Effector memory CD8-positive, alpha-beta T cell (primary cell): ENCODE measurements around the gene C16orf96.

Experiments used
- ATAC-seq: fragments of 150-1000 bp; cut with Tn5 transposase; replicated peaks from 2 replicates; pipeline ENCODE4 v1.10.0; 2021; ENCODE audit warnings: mild to moderate bottlenecking, moderate library complexity
- DNase-seq, 3 experiments: peaks; one replicate each; pipeline ENCODE4 v3.0.0; 2021
- H3K27ac Mint-ChIP-seq, 2 donors: one replicate each; pipeline ENCODE4 v1.8.0; 2022; ENCODE audit warnings: mild to moderate bottlenecking in 2 of 2, mixed read lengths in 2 of 2, moderate library complexity in 2 of 2
- H3K27me3 Mint-ChIP-seq, 2 donors: one replicate each; pipeline ENCODE4 v1.8.0; 2022; ENCODE audit warnings: mixed read lengths in 2 of 2
- H3K36me3 Mint-ChIP-seq: one replicate; pipeline ENCODE4 v1.8.0; 2022; ENCODE audit warnings: mild to moderate bottlenecking, moderate library complexity, mixed read lengths; ENCODE audit not compliant: insufficient read depth
- H3K4me1 Mint-ChIP-seq, 2 donors: one replicate each; pipeline ENCODE4 v1.8.0; 2022; ENCODE audit warnings: low read depth in 2 of 2, mixed read lengths in 2 of 2
- H3K4me3 Mint-ChIP-seq, 2 donors: one replicate each; pipeline ENCODE4 v1.8.0; 2022; ENCODE audit warnings: mild to moderate bottlenecking in 2 of 2, mixed read lengths in 2 of 2, moderate library complexity in 2 of 2
- H3K9me3 Mint-ChIP-seq, 2 donors: one replicate each; pipeline ENCODE4 v1.8.0; 2022; ENCODE audit warnings: mixed read lengths in 2 of 2

The C16orf96 gene

GRCh38 chr16:4586291-4586690 lies 30.2 kb downstream of the C16orf96 start:
- Mint-ChIP-seq H3K4me1 (peaks cover 2 to 3% of the 10 kb centered on the region in 2 donors), H3K9me3 (no peaks in the 10 kb centered on the region), H3K36me3 (no peaks in the 10 kb centered on the region), H3K4me3 (no peak overlapping the region), H3K27ac (no peak overlapping the region), H3K27me3 (peaks cover 6 to 25% of the 10 kb centered on the region in 2 donors)
- ATAC-seq (no peak), DNase-seq (no peak)

GRCh38 chr16:4588386-4588785 lies 32.2 kb downstream of the C16orf96 start:
- Mint-ChIP-seq H3K27me3 (peaks cover 6 to 25% of the 10 kb centered on the region in 2 donors), H3K4me1 (peaks cover 2 to 3% of the 10 kb centered on the region in 2 donors), H3K27ac (no peak overlapping the region), H3K36me3 (no peaks in the 10 kb centered on the region), H3K4me3 (no peak overlapping the region), H3K9me3 (no peaks in the 10 kb centered on the region)
- ATAC-seq (no peak), DNase-seq (no peak)

- peaks cover 6 to 29% of the 10 kb centered on the region in 2 donors for H3K27me3 Mint-ChIP-seq
- no peak overlapping the region for H3K27ac Mint-ChIP-seq
- no peaks in the 10 kb centered on the region for H3K9me3 Mint-ChIP-seq
- no peak for DNase-seq
- no peak for ATAC-seq
- peaks cover 3% of the 10 kb centered on the region for H3K36me3 Mint-ChIP-seq
- H3K4me1 Mint-ChIP-seq, result peaks cover 2 to 3% of the 10 kb centered on the region in 2 donors
- H3K4me3 Mint-ChIP-seq, result no peak overlapping the region
Measured at GRCh38 chr16:4588961-4589360, 32.8 kb downstream of the C16orf96 start.

GRCh38 chr16:4591191-4591590 lies 35.1 kb downstream of the C16orf96 start:
- H3K4me3 Mint-ChIP-seq, result no peak overlapping the region
- DNase-seq (no peak), ATAC-seq (no peak)
- no peak overlapping the region for H3K27ac Mint-ChIP-seq
- peaks cover 3% of the 10 kb centered on the region for H3K36me3 Mint-ChIP-seq
- H3K9me3 Mint-ChIP-seq, result no peaks in the 10 kb centered on the region
- peaks cover 5 to 31% of the 10 kb centered on the region in 2 donors for H3K27me3 Mint-ChIP-seq
- no peaks in the 10 kb centered on the region for H3K4me1 Mint-ChIP-seq

GRCh38 chr16:4591706-4592470 lies 35.7 kb downstream of the C16orf96 start:
- H3K9me3 Mint-ChIP-seq, result no peaks in the 10 kb centered on the region
- H3K27ac Mint-ChIP-seq, result no peak overlapping the region
- no peak overlapping the region for H3K4me3 Mint-ChIP-seq
- peaks cover 5 to 24% of the 10 kb centered on the region in 2 donors for H3K27me3 Mint-ChIP-seq
- DNase-seq (no peak), ATAC-seq (no peak)
- H3K4me1 Mint-ChIP-seq, result no peaks in the 10 kb centered on the region
- H3K36me3 Mint-ChIP-seq, result peaks cover 3% of the 10 kb centered on the region

- no peak for ATAC-seq
- H3K36me3 Mint-ChIP-seq, result peaks cover 3% of the 10 kb centered on the region
Measured at GRCh38 chr16:4593086-4593485, 36.9 kb downstream of the C16orf96 start.

DNA sequence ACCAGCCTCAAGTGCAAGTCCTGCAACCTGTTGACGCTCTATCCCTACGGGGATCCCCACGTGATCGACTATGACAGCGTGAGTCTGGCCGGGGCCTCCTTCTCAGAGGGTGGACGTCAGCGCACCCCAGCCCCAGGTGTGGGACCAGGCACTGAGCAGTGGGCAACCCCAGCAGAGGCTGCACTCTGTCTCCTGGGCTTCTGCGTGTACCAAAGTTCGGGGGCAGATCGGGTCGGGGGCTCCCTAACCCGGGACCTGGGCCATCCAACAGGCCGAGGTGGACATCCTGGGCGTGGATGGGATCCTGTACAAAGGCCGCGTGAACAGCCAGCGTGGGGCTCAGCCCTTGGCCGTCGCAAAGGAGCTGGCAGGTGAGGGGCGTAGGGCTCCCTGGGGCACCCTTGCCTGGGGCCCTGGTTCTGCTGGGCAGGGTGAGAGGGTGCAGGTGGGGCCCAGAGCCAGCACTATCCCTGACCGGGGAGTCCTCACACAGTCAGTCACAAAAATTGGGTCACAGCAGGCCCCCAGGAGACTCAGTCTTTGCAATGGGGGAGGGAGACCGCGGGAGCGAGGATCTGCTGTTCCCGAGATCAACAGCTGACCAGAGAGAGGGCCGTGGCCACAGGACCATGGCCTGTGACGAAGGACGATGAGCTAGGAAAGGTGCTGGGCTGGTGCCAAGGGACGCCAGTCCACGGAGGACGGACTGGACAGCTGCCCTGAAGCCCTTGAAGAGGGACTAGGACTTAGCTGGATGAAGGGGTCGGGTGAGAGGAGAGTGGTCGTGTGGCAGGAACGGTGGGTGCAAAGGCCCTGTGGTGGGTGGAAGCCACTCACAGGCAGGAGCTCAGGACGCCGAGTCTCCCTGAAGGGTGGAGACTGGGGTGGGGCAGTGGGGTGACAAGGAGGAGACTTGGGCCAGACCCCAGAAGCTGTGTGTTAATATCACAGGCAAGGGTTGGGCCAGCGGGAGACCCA lies 38.6 kb downstream of the C16orf96 start:
- Mint-ChIP-seq H3K4me1 (no peaks in the 10 kb centered on the region), H3K27ac (no peak overlapping the region)

More at GRCh38 chr16:4593086-4593485, 36.9 kb downstream of the C16orf96 start:
- H3K9me3 Mint-ChIP-seq, result no peaks in the 10 kb centered on the region
- peaks cover 5 to 17% of the 10 kb centered on the region in 2 donors for H3K27me3 Mint-ChIP-seq
- DNase-seq, result no peak
- H3K4me1 Mint-ChIP-seq, result no peaks in the 10 kb centered on the region
- no peak overlapping the region for H3K27ac Mint-ChIP-seq
- no peak overlapping the region for H3K4me3 Mint-ChIP-seq

GRCh38 chr16:4597174-4597573 lies 41.0 kb downstream of the C16orf96 start:
- DNase-seq (no peak), ATAC-seq (no peak)
- no peak overlapping the region for H3K27ac Mint-ChIP-seq
- no peaks in the 10 kb centered on the region for H3K4me1 Mint-ChIP-seq
- no peaks in the 10 kb centered on the region for H3K9me3 Mint-ChIP-seq
- H3K36me3 Mint-ChIP-seq, result peaks cover 3% of the 10 kb centered on the region
- H3K27me3 Mint-ChIP-seq, result peaks cover 5 to 17% of the 10 kb centered on the region in 2 donors
- no peak overlapping the region for H3K4me3 Mint-ChIP-seq

More for the DNA sequence above, 38.6 kb downstream of the C16orf96 start:
- peaks cover 5 to 17% of the 10 kb centered on the region in 2 donors for H3K27me3 Mint-ChIP-seq
- no peak overlapping the region for H3K4me3 Mint-ChIP-seq
- ATAC-seq (no peak), DNase-seq (no peak)
- H3K36me3 Mint-ChIP-seq, result peaks cover 3% of the 10 kb centered on the region
- no peaks in the 10 kb centered on the region for H3K9me3 Mint-ChIP-seq

DNA sequence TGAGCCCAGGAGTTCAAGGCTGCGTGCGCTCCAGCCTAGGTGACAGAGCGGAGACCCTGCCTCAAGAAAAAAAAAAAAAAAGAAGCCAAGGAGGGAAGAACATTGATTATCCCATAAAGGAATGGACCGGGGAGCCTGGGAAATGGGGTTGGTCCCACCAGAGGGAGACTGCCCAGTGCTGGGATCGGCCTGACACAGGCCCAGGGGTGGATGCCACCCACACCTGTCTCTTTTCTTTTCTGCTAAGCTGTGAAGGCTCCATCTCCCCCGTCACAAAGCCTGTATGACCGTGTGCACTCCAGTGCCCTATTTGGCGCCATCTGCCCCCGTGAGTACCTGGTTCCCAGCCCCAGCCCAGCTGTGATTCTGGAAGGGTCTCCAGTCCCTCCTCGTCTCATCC lies 42.9 kb downstream of the C16orf96 start:
- no peak for ATAC-seq
- H3K27ac Mint-ChIP-seq, result no peak overlapping the region
- peaks cover 5 to 12% of the 10 kb centered on the region in 2 donors for H3K27me3 Mint-ChIP-seq
- no peak for DNase-seq
- H3K9me3 Mint-ChIP-seq, result no peaks in the 10 kb centered on the region
- H3K36me3 Mint-ChIP-seq, result peaks cover 5% of the 10 kb centered on the region
- H3K4me3 Mint-ChIP-seq, result no peak overlapping the region
- H3K4me1 Mint-ChIP-seq, result no peaks in the 10 kb centered on the region

- no peaks in the 10 kb centered on the region for H3K4me1 Mint-ChIP-seq
- no peak overlapping the region for H3K27ac Mint-ChIP-seq
- H3K4me3 Mint-ChIP-seq, result no peak overlapping the region
- no peaks in the 10 kb centered on the region for H3K9me3 Mint-ChIP-seq
- DNase-seq (no peak), ATAC-seq (no peak)
- H3K27me3 Mint-ChIP-seq, result peaks cover 5 to 9% of the 10 kb centered on the region in 2 donors
- peaks cover 5% of the 10 kb centered on the region for H3K36me3 Mint-ChIP-seq
Measured at GRCh38 chr16:4599545-4599944, 43.4 kb downstream of the C16orf96 start.

- Mint-ChIP-seq H3K27ac (no peak overlapping the region), H3K9me3 (no peaks in the 10 kb centered on the region), H3K4me1 (no peaks in the 10 kb centered on the region), H3K4me3 (no peak overlapping the region), H3K27me3 (no peaks in the 10 kb centered on the region), H3K36me3 (peaks cover 12% of the 10 kb centered on the region)
- DNase-seq, result no peak
- ATAC-seq, result no peak
Measured at GRCh38 chr16:4601036-4601863, 45.1 kb downstream of the C16orf96 start.

GRCh38 chr16:4601864-4602186 lies 45.7 kb downstream of the C16orf96 start:
- Mint-ChIP-seq H3K9me3 (no peaks in the 10 kb centered on the region), H3K4me3 (no peak overlapping the region), H3K36me3 (peaks cover 14% of the 10 kb centered on the region), H3K27me3 (no peaks in the 10 kb centered on the region), H3K4me1 (no peaks in the 10 kb centered on the region), H3K27ac (no peak overlapping the region)
- ATAC-seq, result no peak
- DNase-seq, result no peak

DNA sequence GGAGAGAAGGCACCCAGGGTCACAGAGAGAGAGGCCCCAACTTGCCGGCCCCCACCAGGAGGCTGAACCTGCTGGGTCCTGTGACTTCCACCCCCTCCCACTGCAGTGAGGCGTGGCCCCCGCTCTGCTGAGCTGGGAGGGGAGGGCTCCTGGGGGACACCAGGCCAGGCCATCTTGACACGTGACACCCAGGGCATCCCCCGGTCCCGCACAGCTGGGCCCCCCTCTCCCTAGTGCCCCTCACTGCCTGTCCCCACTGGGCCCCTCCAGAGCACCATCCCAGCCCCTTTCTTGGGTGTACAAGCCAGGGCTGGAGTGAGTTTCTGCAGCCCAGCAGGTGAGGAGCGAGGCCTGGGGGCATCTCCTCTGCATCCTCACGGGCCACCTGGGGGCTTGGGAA lies 46.2 kb downstream of the C16orf96 start:
- no peak for DNase-seq
- ATAC-seq, result no peak
- Mint-ChIP-seq H3K9me3 (no peaks in the 10 kb centered on the region), H3K27me3 (no peaks in the 10 kb centered on the region), H3K27ac (no peak overlapping the region), H3K4me1 (no peaks in the 10 kb centered on the region), H3K36me3 (peaks cover 17% of the 10 kb centered on the region), H3K4me3 (no peak overlapping the region)
